ENCODE measurements around the gene INPP5D.

GRCh38 chr2:233208382-233209116, 148.4 kb downstream of the INPP5D start:
- TF ChIP-seq CTCF (conservative IDR thresholded peaks at IDR 0.05 in 1 of 2, IDR thresholded peaks at IDR 0.05 in 1 of 2; ENCODE audit: low read depth in 1 of 2, low read length in 2 of 2) (no peak), EZH2 (IDR thresholded peaks at IDR 0.05; ENCODE audit: low read length, missing control alignments) (no peak)

Data from fibroblast of lung (primary cell).